Activated CD8-positive, alpha-beta memory T cell treated with anti-CD3 and anti-CD28 coated beads, Interleukin-2, amount 10 ng/mL, durations not matched to agents 7 days and 5 days (primary cell): Measurements from ENCODE around the gene VAPB. TPM values are rescaled to one million over a fixed set of nuclear protein-coding genes. Genes with fewer than 3 reads are reported as not detected.
A peak's percentile ranks its signal among the peaks of the same experiment; 100 is the strongest.

Source experiments
- ATAC-seq: fragments of 150-1000 bp; cut with Tn5 transposase; one replicate; pipeline ENCODE4 v1.10.0; 2021; ENCODE audit warnings: moderate library complexity
- CTCF ChIA-PET: fragments of 350-600 bp; sonication (Branson Sonifier 250); formaldehyde crosslinking; loops from one replicate; lab custom pipeline; 2021; ENCODE audit warnings: antibody characterized with exemption; lab: Charles Lee
- DNase-seq: peaks from one replicate; pipeline ENCODE4 v3.0.0-alpha.2; 2020
- H3K27ac Mint-ChIP-seq: one replicate; pipeline ENCODE4 v1.8.0; 2021; ENCODE audit warnings: mild to moderate bottlenecking, mixed read lengths
- H3K27me3 Mint-ChIP-seq: one replicate; pipeline ENCODE4 v1.8.0; 2021; ENCODE audit warnings: mixed read lengths
- H3K36me3 Mint-ChIP-seq: one replicate; pipeline ENCODE4 v1.8.0; 2021; ENCODE audit warnings: mild to moderate bottlenecking, mixed read lengths
- H3K4me1 Mint-ChIP-seq: one replicate; pipeline ENCODE4 v1.8.0; 2021; ENCODE audit warnings: mixed read lengths
- H3K4me3 Mint-ChIP-seq: one replicate; pipeline ENCODE4 v1.8.0; 2021; ENCODE audit warnings: mild to moderate bottlenecking, moderate library complexity, mixed read lengths
- H3K9me3 Mint-ChIP-seq: one replicate; pipeline ENCODE4 v1.8.0; 2022; ENCODE audit warnings: low read depth, mixed read lengths
- total RNA-seq, 2 experiments: library from RNA; stranded (reverse); gene quantifications; one replicate each; pipeline ENCODE4 v1.2.3, GENCODE V29; 2021

The VAPB gene
- total RNA-seq, 2 experiments from 2014 or later: 25.5 to 31.3 TPM

- Mint-ChIP-seq H3K27me3 (no peaks in the 10 kb centered on the region), H3K9me3 (no peaks in the 10 kb centered on the region), H3K36me3 (peaks cover 21% of the 10 kb centered on the region), H3K4me3 (no peak overlapping the region), H3K4me1 (peaks cover 20% of the 10 kb centered on the region), H3K27ac (no peak overlapping the region)
- CTCF ChIA-PET: no interaction called here
- ATAC-seq: no peak
- DNase-seq: no peak
Measured at GRCh38 chr20:58435237-58435636, 46.2 kb downstream of the VAPB start.

DNA sequence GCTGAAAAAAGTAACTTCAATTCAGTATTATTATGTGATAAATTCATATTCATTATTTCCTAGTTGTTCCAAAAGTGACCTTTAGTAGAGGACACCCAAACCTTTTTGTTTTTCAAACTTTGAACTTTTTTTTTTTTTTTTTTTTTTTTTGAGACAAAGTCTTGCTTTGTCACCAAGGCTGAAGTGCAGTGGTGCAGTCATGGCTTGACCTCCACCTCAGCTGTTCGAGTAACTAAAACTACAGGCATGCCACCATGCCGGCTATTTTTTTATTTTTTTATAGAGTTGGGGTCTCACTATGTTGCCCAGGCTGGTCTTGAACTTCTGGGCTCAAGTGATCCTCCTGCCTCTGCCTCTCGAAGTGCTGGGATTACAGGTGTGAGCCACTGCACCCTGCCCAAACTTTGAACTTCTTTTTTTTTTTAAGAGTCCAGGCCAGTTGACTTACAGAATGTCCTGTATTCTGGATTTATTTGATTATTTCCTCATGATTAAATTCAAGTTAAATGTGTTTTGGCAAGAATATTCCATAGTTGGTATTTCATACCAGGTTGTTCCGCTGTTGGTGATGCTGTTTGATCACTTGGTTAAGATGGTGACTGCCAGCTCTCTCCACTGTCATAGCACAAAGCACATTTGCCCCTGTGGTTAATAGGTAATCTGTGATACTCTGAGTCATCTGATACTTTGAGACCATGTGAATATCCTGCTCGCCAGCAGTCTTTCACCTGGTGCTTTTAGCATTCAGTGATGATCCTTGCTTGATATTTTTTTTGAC lies 48.0 kb downstream of the VAPB start:
- Mint-ChIP-seq H3K4me1 (peaks cover 16% of the 10 kb centered on the region), H3K4me3 (no peak overlapping the region), H3K9me3 (no peaks in the 10 kb centered on the region), H3K27me3 (no peaks in the 10 kb centered on the region), H3K27ac (no peak overlapping the region), H3K36me3 (peaks cover 21% of the 10 kb centered on the region)
- CTCF ChIA-PET: interaction anchor here (0.7 to 0.9 kb wide), 2 partner anchors 34 to 199 kb away, joined by 3 read pairs; no protein-coding TSS in a partner anchor
- no peak for DNase-seq
- no peak for ATAC-seq

- CTCF ChIA-PET: interaction anchor here (0.6 to 1.1 kb wide), 2 partner anchors 9 to 246 kb away, joined by 3 to 4 read pairs; no protein-coding TSS in a partner anchor
- Mint-ChIP-seq H3K36me3 (peaks cover 27% of the 10 kb centered on the region), H3K9me3 (no peaks in the 10 kb centered on the region), H3K4me3 (no peak overlapping the region), H3K4me1 (peaks cover 5% of the 10 kb centered on the region), H3K27ac (no peak overlapping the region), H3K27me3 (no peaks in the 10 kb centered on the region)
- ATAC-seq (no peak), DNase-seq (no peak)
Measured at GRCh38 chr20:58438970-58439808, 50.2 kb downstream of the VAPB start.

DNA sequence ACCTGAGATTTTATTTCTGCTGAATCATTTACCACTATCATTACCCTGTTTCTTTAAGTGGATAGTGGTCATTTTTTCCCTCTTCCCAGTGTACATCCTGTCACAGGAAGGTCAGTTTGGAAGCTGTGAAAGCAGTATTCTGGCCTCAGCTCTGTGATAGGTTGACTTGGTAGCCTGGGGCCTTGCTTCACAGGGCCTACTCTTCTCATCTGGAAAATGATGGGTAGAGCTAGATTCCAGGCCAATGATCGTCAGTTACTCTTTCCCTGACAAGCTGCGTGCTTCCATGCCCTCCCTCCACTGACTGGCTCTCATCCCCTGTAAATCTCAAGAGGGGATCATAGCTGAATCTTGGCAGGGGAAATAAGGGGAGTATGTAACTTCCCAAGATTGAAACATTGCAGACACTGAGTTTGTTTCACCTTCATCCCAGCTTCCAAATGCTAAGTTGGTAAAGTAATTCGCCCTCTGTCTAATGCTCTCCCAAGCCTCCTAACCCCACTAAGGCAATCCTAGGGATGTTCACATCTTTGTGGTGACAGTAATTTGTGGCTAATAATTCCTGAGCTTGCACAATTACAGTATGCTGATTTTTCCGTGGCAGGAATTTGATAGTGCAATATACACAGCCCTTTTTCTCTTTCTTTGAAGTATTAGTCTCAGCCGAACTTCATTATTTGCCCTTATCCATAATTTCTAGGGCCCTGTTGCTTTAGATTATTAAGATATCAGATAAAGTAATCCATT lies 51.2 kb downstream of the VAPB start:
- Mint-ChIP-seq H3K9me3 (no peaks in the 10 kb centered on the region), H3K4me1 (peaks cover 5% of the 10 kb centered on the region), H3K36me3 (peaks cover 27% of the 10 kb centered on the region), H3K27ac (no peak overlapping the region), H3K27me3 (no peaks in the 10 kb centered on the region), H3K4me3 (no peak overlapping the region)
- ATAC-seq: no peak
- no peak for DNase-seq
- CTCF ChIA-PET: interaction anchor here (1.4 kb wide), 1 partner anchor 22 kb away, joined by 3 read pairs; no protein-coding TSS in a partner anchor

DNA sequence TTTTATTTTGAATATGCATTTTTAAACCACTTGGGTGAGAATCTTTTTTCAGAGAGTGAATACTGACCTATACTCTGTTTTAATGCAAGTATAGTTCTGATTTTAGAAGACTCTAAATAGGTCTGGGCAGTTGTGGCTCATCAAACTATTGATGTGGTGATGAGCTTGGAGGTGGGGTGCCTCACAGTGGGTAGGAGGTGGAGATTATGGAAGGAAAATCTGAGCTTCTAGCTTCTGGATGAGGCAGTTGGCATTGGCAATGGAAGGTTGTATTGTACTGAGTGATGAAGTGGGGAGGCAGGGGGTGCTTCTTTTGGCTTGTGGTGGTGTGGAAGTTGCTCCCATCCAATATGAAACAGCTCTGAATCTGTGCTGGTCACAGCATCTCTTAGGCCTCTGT lies 52.7 kb downstream of the VAPB start:
- Mint-ChIP-seq H3K9me3 (no peaks in the 10 kb centered on the region), H3K27ac (no peak overlapping the region), H3K4me1 (peaks cover 5% of the 10 kb centered on the region), H3K36me3 (peaks cover 19% of the 10 kb centered on the region), H3K27me3 (no peaks in the 10 kb centered on the region), H3K4me3 (no peak overlapping the region)
- CTCF ChIA-PET: interaction anchor here (1.4 kb wide), 1 partner anchor 20 kb away, joined by 3 read pairs; no protein-coding TSS in a partner anchor
- ATAC-seq: no peak
- no peak for DNase-seq

DNA sequence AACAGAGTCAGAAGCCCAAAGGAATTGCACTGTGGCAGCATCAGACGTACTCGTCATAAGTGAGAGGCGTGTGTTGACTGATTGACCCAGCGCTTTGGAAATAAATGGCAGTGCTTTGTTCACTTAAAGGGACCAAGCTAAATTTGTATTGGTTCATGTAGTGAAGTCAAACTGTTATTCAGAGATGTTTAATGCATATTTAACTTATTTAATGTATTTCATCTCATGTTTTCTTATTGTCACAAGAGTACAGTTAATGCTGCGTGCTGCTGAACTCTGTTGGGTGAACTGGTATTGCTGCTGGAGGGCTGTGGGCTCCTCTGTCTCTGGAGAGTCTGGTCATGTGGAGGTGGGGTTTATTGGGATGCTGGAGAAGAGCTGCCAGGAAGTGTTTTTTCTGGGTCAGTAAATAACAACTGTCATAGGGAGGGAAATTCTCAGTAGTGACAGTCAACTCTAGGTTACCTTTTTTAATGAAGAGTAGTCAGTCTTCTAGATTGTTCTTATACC lies 55.8 kb downstream of the VAPB start:
- no peak for DNase-seq
- Mint-ChIP-seq H3K4me3 (no peak overlapping the region), H3K27ac (no peak overlapping the region), H3K9me3 (no peaks in the 10 kb centered on the region), H3K4me1 (no peaks in the 10 kb centered on the region), H3K27me3 (no peaks in the 10 kb centered on the region), H3K36me3 (peaks cover 13% of the 10 kb centered on the region)
- ATAC-seq: no peak
- CTCF ChIA-PET: interaction anchor here (1.4 kb wide), 1 partner anchor 207 kb away, joined by 3 read pairs; no protein-coding TSS in a partner anchor

DNA sequence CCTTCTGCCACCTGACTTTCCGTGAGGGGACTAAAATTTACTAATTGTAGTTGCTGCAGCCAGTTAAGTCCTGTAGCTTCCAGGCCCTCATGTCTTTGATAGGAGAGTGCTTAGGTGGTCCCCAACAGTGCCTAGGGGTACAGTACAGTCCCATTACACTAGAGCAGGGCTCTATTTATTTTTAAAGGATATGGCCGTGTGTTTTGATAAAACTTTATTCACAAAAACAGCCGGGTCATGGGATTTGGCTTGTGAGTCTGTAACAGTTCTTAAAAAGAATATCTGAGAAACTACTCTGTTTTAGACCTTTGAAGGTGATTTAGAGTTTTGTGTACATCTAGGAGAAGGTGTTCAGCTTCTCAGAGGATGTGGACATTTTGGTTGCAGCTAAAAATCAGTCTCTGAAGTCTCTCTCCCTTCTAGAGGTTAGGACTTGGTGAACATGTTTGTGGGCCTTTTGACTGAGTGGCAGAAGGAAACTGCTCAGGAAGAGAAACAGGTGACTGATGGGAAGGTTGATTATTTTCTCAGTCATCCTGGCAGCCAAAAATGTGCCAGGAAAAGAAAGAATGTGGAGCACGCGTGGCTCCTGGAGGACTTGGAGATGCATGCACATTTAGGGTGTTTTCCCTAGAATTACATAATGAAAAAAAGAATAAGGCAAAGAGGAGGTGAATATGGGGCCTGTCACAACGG lies 57.4 kb downstream of the VAPB start:
- Mint-ChIP-seq H3K9me3 (no peaks in the 10 kb centered on the region), H3K27ac (no peak overlapping the region), H3K4me1 (no peaks in the 10 kb centered on the region), H3K27me3 (no peaks in the 10 kb centered on the region), H3K36me3 (peaks cover 15% of the 10 kb centered on the region), H3K4me3 (no peak overlapping the region)
- CTCF ChIA-PET: no interaction called here
- no peak for DNase-seq
- ATAC-seq: no peak

DNA sequence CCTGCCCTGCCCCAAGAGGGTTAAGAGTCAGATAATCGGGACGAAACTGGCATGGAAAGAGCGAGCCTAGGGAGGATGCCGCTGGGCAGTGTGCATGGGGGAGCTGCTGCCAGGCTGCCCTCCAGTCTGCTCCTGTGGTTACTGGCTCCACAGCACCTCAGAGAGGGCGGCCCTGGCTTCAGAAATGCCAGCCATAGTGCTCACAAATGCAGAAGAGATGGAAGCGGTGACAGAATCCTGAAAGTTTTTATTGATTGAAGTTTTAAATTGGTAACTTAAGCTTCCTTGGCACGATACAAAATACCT lies 57.9 kb downstream of the VAPB start:
- Mint-ChIP-seq H3K36me3 (peaks cover 15% of the 10 kb centered on the region), H3K27me3 (no peaks in the 10 kb centered on the region), H3K4me3 (no peak overlapping the region), H3K27ac (no peak overlapping the region), H3K9me3 (no peaks in the 10 kb centered on the region), H3K4me1 (no peaks in the 10 kb centered on the region)
- CTCF ChIA-PET: interaction anchor here (0.9 to 1.7 kb wide), 3 partner anchors 25 to 208 kb away, joined by 3 to 6 read pairs (median 5); partner anchors contain the start of gene VAPB
- no peak for DNase-seq
- no peak for ATAC-seq

DNA sequence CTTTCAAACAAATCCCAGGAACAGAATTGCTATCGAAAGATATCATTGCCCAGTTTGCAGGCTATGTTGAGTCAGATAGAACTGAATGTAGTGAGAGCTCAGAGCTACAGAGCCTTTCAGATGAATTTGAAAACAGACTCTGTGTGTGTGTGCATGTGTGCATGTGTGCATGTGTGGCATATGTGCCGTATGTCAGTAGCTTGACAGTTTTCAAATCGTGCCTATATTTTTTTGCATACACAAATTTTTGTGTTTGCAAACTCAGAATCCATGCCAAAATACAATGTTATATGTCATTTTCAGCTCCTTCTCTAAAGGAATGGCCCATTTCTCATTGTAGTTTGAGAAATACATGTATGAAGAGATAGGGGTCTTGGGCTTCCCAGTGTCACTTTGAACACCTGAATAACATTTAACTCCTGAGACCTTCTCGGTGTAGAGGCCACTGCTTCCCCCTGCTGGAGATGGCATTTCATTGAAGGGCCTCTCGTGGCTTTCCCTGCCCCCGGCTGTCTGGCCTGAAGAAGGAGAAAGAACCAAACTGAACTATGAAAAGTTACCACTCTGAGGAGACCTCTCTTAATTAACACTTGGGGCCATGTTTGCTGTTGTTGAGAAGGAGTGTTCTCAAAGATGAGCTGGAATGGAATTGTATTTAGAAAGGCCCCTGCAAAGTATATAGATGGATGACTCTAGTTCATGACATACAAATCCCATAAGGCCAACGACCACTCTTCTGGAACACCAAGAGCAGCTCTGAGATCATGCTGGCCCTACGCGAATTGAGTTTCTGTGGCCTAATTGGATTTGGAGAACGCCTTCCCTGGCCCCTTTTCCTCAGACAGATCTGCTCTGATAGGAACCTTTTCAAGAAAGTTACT lies 58.7 kb downstream of the VAPB start:
- no peak overlapping the region for H3K4me3 Mint-ChIP-seq
- H3K4me1 Mint-ChIP-seq: no peaks in the 10 kb centered on the region
- no peaks in the 10 kb centered on the region for H3K27me3 Mint-ChIP-seq
- peaks cover 18% of the 10 kb centered on the region for H3K36me3 Mint-ChIP-seq
- H3K9me3 Mint-ChIP-seq: no peaks in the 10 kb centered on the region
- peak; percentile 65 for DNase-seq
- CTCF ChIA-PET: interaction anchor here (0.8 to 1.7 kb wide), 10 partner anchors 9 to 218 kb away, joined by 3 to 6 read pairs (median 4); partner anchors contain the start of gene VAPB
- peak; percentile 64 for ATAC-seq
- H3K27ac Mint-ChIP-seq: no peak overlapping the region

DNA sequence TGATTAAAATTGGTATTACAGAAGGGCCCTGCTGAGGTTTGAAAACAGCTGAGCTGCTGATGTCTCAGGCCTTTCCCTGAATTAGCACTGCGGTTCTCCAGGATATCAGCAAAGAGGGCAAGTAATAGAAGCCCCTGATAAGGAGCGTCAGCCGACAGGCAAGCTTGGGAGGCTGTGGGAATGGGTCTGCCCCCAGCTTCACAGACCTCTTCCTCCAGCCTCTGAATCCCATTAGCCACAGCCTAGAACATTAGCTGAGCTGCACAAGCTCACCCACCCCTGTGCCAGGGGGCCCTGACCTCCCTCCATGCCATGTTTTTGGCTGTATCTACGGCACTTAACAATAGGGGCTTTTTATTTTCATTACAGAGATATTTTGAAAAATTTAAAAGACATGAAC lies 59.9 kb downstream of the VAPB start:
- ATAC-seq (no peak), DNase-seq (no peak)
- Mint-ChIP-seq H3K36me3 (peaks cover 18% of the 10 kb centered on the region), H3K27me3 (no peaks in the 10 kb centered on the region), H3K4me1 (no peaks in the 10 kb centered on the region), H3K9me3 (no peaks in the 10 kb centered on the region), H3K27ac (no peak overlapping the region), H3K4me3 (no peak overlapping the region)
- CTCF ChIA-PET: interaction anchor here (1.3 to 1.7 kb wide), 3 partner anchors 8 to 211 kb away, joined by 4 to 6 read pairs (median 4); no protein-coding TSS in a partner anchor

DNA sequence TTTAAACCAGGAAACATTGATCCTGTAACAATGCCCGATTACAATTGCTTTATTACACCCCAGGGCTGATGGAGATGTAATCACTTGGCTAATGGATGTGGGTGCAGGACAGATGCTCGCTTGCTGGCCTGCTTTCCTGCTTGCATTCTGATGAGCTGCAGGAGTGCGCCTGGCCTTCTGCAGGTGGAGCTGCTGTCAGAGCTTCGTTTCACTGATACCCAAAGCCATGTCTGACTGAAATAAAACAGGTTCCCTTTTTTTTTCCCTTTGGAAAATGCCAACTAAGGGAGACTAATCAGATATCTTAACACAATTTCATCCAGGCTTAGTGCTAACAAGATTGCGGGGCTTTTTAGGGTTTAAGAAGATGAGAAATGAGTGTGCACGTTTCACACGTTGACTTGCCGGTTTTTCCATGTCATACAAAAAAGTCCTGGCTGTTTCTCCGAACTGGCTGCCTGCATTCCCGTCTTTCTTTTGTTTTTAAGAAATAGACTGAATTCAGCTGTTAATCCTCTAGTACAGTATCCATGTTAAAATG lies 60.7 kb downstream of the VAPB start:
- Mint-ChIP-seq H3K36me3 (peaks cover 20% of the 10 kb centered on the region), H3K9me3 (peaks cover under 1% of the 10 kb centered on the region), H3K27ac (no peak overlapping the region), H3K27me3 (no peaks in the 10 kb centered on the region), H3K4me1 (no peaks in the 10 kb centered on the region), H3K4me3 (no peak overlapping the region)
- CTCF ChIA-PET: no interaction called here
- DNase-seq: no peak
- ATAC-seq: no peak
